Retinal pigment epithelial cell (primary cell): ENCODE data around the gene NUDT22.

Experiments
- DNase-seq: peaks from one replicate; pipeline ENCODE4 v3.0.0-alpha.2; 2010; ENCODE audit warnings: low read depth
- H3K4me3 ChIP-seq: 2 replicates; pipeline ENCODE4 v1.5.1; 2011; ENCODE audit warnings: mild to moderate bottlenecking, low read length, control low read depth, moderate library complexity
- TF ChIP-seq, protein P1 (sequence below): conservative IDR thresholded peaks from 2 replicates; pipeline ENCODE4 v1.5.1; 2011; ENCODE audit warnings: low read depth, low read length, control low read depth, inconsistent platforms

Gene NUDT22

DNA sequence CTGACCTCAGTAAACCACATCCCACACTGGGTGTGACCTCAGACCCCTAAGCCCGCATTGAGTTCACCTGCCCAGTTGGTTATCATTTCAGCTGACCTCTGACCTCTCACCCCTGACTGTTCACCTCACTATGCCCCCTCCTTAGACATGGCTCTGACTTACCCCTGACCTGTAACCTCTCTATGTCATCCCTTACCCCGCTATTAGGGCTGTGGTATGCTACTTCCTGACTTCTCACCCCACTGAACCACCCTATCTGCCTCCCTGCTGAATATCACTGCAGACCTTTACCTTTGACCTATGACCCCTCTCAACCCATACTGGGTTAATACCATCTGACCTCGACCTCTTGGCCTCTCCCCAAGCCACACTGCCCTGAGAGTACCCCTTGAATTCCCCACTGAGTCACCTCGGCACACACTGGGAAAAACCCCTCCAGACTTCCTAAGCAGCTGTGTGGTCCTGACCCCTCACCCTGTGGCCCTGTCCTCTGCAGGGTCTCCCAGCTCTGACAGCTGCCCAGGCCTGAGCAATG is 33.5 kb downstream of the NUDT22 start:
- DNase-seq: no peak
- no peak overlapping the region for H3K4me3 ChIP-seq
- TF ChIP-seq, protein P1, sequence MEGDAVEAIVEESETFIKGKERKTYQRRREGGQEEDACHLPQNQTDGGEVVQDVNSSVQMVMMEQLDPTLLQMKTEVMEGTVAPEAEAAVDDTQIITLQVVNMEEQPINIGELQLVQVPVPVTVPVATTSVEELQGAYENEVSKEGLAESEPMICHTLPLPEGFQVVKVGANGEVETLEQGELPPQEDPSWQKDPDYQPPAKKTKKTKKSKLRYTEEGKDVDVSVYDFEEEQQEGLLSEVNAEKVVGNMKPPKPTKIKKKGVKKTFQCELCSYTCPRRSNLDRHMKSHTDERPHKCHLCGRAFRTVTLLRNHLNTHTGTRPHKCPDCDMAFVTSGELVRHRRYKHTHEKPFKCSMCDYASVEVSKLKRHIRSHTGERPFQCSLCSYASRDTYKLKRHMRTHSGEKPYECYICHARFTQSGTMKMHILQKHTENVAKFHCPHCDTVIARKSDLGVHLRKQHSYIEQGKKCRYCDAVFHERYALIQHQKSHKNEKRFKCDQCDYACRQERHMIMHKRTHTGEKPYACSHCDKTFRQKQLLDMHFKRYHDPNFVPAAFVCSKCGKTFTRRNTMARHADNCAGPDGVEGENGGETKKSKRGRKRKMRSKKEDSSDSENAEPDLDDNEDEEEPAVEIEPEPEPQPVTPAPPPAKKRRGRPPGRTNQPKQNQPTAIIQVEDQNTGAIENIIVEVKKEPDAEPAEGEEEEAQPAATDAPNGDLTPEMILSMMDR: no peak

GRCh38 chr11:64260147-64260708 is 34.2 kb downstream of the NUDT22 start:
- TF ChIP-seq, protein P1: no peak
- no peak overlapping the region for H3K4me3 ChIP-seq
- no peak for DNase-seq

DNA sequence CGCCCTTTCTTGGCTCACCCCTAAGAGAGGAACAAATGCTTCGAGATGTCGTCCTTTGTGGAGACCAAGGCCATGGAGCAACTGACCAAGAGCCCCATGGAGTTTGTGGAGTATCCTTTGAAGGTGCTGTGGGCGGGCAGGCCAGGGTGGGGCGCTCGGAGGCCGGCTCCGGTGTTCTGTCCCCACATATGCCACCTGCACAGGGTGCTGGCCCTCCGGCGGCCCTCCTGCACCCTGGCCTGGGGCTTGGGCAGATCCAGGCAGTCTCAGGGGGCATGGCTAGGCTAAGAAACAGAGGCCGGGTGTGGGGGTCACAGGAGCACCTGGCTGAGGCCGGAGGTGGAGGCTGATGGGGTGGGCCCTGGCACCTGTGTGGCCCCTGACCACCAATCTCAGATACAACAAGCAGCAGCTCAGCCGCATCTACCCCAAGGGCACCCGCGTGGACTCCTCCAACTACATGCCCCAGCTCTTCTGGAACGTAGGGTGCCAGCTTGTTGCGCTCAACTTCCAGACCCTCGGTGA is 35.5 kb downstream of the NUDT22 start:
- TF ChIP-seq, protein P1: no peak
- no peak for DNase-seq
- no peak overlapping the region for H3K4me3 ChIP-seq

- DNase-seq: no peak
- TF ChIP-seq, protein P1: no peak
- no peak overlapping the region for H3K4me3 ChIP-seq
These were observed 36.4 kb downstream of the NUDT22 start for GRCh38 chr11:64262271-64263002.

DNA sequence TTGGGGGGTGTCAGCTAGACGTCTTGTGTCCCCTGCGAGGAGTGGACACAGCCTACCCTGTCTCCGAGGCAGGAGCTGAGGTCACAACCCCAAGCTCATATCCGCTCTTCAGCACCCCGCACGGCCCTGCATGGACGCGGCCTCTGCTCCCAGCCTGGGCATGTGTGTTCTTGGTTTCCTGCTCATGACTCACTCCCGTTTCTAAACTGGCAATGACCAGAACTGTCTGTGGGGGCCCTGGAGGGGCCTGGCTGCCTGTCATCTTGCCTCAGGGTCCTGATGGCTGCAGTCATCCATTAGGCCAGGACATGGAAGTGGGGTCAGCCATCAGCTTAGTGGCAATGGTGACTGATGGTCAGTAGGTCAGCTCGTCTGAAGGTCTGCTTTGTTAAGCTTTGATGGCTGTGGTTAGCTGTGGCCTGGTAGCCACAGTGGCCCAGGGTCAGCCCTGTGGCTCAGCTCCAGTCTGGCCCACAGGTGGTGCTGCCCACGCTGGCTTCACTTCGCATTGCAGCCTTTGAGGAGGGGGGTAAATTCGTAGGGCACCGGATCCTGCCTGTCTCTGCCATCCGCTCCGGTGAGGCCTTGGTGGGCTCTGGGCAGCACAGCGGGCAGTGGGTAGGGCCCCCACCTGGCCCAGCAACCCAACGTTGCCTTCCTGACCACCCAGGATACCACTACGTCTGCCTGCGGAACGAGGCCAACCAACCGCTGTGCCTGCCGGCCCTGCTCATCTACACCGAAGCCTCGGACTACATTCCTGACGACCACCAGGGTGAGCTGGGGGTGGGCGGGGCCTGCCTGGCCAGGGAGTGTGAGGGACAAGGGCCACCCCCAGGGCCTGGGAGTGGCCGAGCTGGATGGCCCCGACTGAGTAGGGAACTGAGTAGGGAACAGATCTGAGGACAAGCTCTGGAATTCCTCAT is 37.2 kb downstream of the NUDT22 start:
- no peak overlapping the region for H3K4me3 ChIP-seq
- DNase-seq: no peak
- TF ChIP-seq, protein P1: no peak

- TF ChIP-seq, protein P1: no peak
- no peak overlapping the region for H3K4me3 ChIP-seq
- DNase-seq: no peak
These were observed 37.9 kb downstream of the NUDT22 start for GRCh38 chr11:64263947-64264317.
